H9 (cell line): Measurements from ENCODE around the gene ADGRG1. TPM values are rescaled to one million over a fixed set of nuclear protein-coding genes. Genes with fewer than 3 reads are reported as not detected.

Source experiments
- DNase-seq: peaks from one replicate; pipeline ENCODE4 v3.0.0-alpha.2; 2017
- H2AFZ ChIP-seq: one replicate; pipeline ENCODE4 v1.6.1; 2013; ENCODE audit warnings: mild to moderate bottlenecking, low read length, control low read depth, moderate library complexity
- H2AK5ac ChIP-seq: 2 replicates; pipeline ENCODE4 v1.6.1; 2013; ENCODE audit warnings: low read length, control low read depth, mixed read lengths; ENCODE audit not compliant: insufficient read length
- H2BK120ac ChIP-seq: one replicate; pipeline ENCODE4 v1.6.1; 2013; ENCODE audit warnings: low read depth, mild to moderate bottlenecking, low read length, control low read depth, inconsistent platforms; ENCODE audit not compliant: poor library complexity, severe bottlenecking
- H2BK12ac ChIP-seq: 2 replicates; pipeline ENCODE4 v1.6.1; 2013; ENCODE audit warnings: low read length, control low read depth, mixed read lengths, low read depth; ENCODE audit not compliant: insufficient read length
- H2BK15ac ChIP-seq: 2 replicates; pipeline ENCODE4 v1.6.1; 2013; ENCODE audit warnings: low read depth, low read length, control low read depth
- H2BK20ac ChIP-seq: one replicate; pipeline ENCODE4 v1.6.1; 2013; ENCODE audit warnings: low read depth, mild to moderate bottlenecking, low read length, control low read depth, inconsistent platforms; ENCODE audit not compliant: poor library complexity, severe bottlenecking
- H2BK5ac ChIP-seq: 2 replicates; pipeline ENCODE4 v1.6.1; 2013; ENCODE audit warnings: low read length, control low read depth, mixed read lengths; ENCODE audit not compliant: insufficient read length
- H3K14ac ChIP-seq: 2 replicates; pipeline ENCODE4 v1.6.1; 2013; ENCODE audit warnings: low read length, control low read depth; ENCODE audit not compliant: insufficient read depth
- H3K18ac ChIP-seq: 2 replicates; pipeline ENCODE4 v1.6.1; 2013; ENCODE audit warnings: low read depth, mild to moderate bottlenecking, mixed read lengths, low read length, control low read depth; ENCODE audit not compliant: insufficient read length
- H3K23ac ChIP-seq: 2 replicates; pipeline ENCODE4 v1.6.1; 2013; ENCODE audit warnings: low read length, control low read depth, mixed read lengths, low read depth; ENCODE audit not compliant: insufficient read length
- H3K23me2 ChIP-seq: 2 replicates; pipeline ENCODE4 v1.6.1; 2013; ENCODE audit warnings: low read depth, mild to moderate bottlenecking, mixed read lengths, low read length, control low read depth; ENCODE audit not compliant: insufficient read length, poor library complexity, severe bottlenecking
- H3K27ac ChIP-seq: 2 replicates; pipeline ENCODE4 v1.5.1; 2013; ENCODE audit warnings: low read length, control low read depth, mixed read lengths, low read depth; ENCODE audit not compliant: insufficient read length
- H3K27me3 ChIP-seq: 2 replicates; pipeline ENCODE4 v1.6.1; 2013; ENCODE audit warnings: low read length, control low read depth, inconsistent platforms; ENCODE audit not compliant: insufficient read depth
- H3K4ac ChIP-seq: 2 replicates; pipeline ENCODE4 v1.6.1; 2013; ENCODE audit warnings: low read depth, mild to moderate bottlenecking, control low read depth, inconsistent platforms, low read length, moderate library complexity
- H3K4me1 ChIP-seq: 2 replicates; pipeline ENCODE4 v1.6.1; 2013; ENCODE audit warnings: low read length, control low read depth, inconsistent platforms; ENCODE audit not compliant: insufficient read depth
- H3K4me2 ChIP-seq: 2 replicates; pipeline ENCODE4 v1.6.1; 2013; ENCODE audit warnings: low read length, control low read depth, mixed read lengths; ENCODE audit not compliant: insufficient read length, insufficient read depth
- H3K56ac ChIP-seq: 2 replicates; pipeline ENCODE4 v1.6.1; 2013; ENCODE audit warnings: low read depth, mild to moderate bottlenecking, mixed read lengths, low read length, control low read depth; ENCODE audit not compliant: insufficient read length
- H3K79me1 ChIP-seq: 2 replicates; pipeline ENCODE4 v1.6.1; 2013; ENCODE audit warnings: low read depth, mild to moderate bottlenecking, moderate library complexity, low read length, control low read depth, inconsistent platforms; ENCODE audit not compliant: insufficient read depth, poor library complexity, severe bottlenecking
- H3K79me2 ChIP-seq: 2 replicates; pipeline ENCODE4 v1.6.1; 2013; ENCODE audit warnings: low read length, control low read depth, inconsistent platforms; ENCODE audit not compliant: insufficient read depth
- H3K9ac ChIP-seq: 2 replicates; pipeline ENCODE4 v1.6.1; 2013; ENCODE audit warnings: low read length, control low read depth, mixed read lengths; ENCODE audit not compliant: insufficient read length; ENCODE audit errors: extremely low read depth
- H3K9me3 ChIP-seq: one replicate; pipeline ENCODE4 v1.6.1; 2013; ENCODE audit warnings: low read depth, low read length, inconsistent platforms; ENCODE audit not compliant: control insufficient read depth
- H3T11ph ChIP-seq: one replicate; pipeline ENCODE4 v1.6.1; 2013; ENCODE audit warnings: mild to moderate bottlenecking, low read length, control low read depth, inconsistent platforms
- H4K20me1 ChIP-seq: one replicate; pipeline ENCODE4 v1.6.1; 2013; ENCODE audit not compliant: control insufficient read depth, insufficient read length, insufficient read depth
- H4K5ac ChIP-seq: 2 replicates; pipeline ENCODE4 v1.6.1; 2013; ENCODE audit warnings: low read depth, mild to moderate bottlenecking, mixed read lengths, low read length, control low read depth; ENCODE audit not compliant: insufficient read length
- H4K8ac ChIP-seq: replicated peaks from 2 replicates; pipeline ENCODE4 v1.6.1; 2013; ENCODE audit warnings: low read length, control low read depth, mixed read lengths, low read depth; ENCODE audit not compliant: insufficient read length
- H4K91ac ChIP-seq: 2 replicates; pipeline ENCODE4 v1.6.1; 2013; ENCODE audit warnings: low read depth, mild to moderate bottlenecking, moderate library complexity, mixed read lengths, low read length, control low read depth; ENCODE audit not compliant: insufficient read length
- H3K27ac Mint-ChIP-seq, 3 experiments: 2 replicates in 2 of 3; 3 replicates in 1 of 3; pipeline ENCODE4 v1.8.0; 2020 to 2021; ENCODE audit warnings: mixed read lengths in 3 of 3, mild to moderate bottlenecking in 1 of 3, moderate library complexity in 1 of 3
- H3K27me3 Mint-ChIP-seq: 2 replicates; pipeline ENCODE4 v1.8.0; 2021; ENCODE audit warnings: low read depth, mild to moderate bottlenecking, moderate library complexity, mixed read lengths
- H3K36me3 Mint-ChIP-seq, 3 experiments: 2 replicates in 2 of 3; 3 replicates in 1 of 3; pipeline ENCODE4 v1.8.0; 2020 to 2021; ENCODE audit warnings: low read depth in 3 of 3, mixed read lengths in 3 of 3; ENCODE audit not compliant: insufficient read depth in 1 of 3
- H3K4me1 Mint-ChIP-seq, 2 experiments: 2 replicates each; pipeline ENCODE4 v1.8.0; 2020; ENCODE audit warnings: mixed read lengths in 2 of 2
- H3K4me3 Mint-ChIP-seq, 2 experiments: 2 replicates in 1 of 2; 3 replicates in 1 of 2; pipeline ENCODE4 v1.8.0; 2020 to 2021; ENCODE audit warnings: mild to moderate bottlenecking in 2 of 2, mixed read lengths in 2 of 2, moderate library complexity in 1 of 2
- H3K9me3 Mint-ChIP-seq, 2 experiments: 2 replicates in 1 of 2; 3 replicates in 1 of 2; pipeline ENCODE4 v1.8.0; 2020; ENCODE audit warnings: mild to moderate bottlenecking in 2 of 2, mixed read lengths in 2 of 2, moderate library complexity in 1 of 2
- CTCF ChIP-seq: fragments of 200-600 bp; sonication (generic); conservative IDR thresholded peaks from 3 replicates; pipeline ENCODE4 v1.8.0; 2021; ENCODE audit warnings: antibody characterized with exemption, mild to moderate bottlenecking
- WGBS: extraction: QIAGEN DNeasy Blood & Tissue Kit; methylation state at CpG from one replicate; pipeline ENCODE4 v1.1.7; 2013; ENCODE audit warnings: missing lambda C conversion rate, low lambda C conversion rate, mixed read lengths; ENCODE audit not compliant: insufficient read length; ENCODE audit errors: extremely low coverage; 5-methylcytosine and 5-hydroxymethylcytosine counted together
- total RNA-seq: library from RNA; stranded (reverse); gene quantifications from 2 replicates; pipeline ENCODE4 v1.2.1, GENCODE V29; 2021

ADGRG1 gene
- total RNA-seq, 1 experiment from 2014 or later, result 1.1 TPM

GRCh38 chr16:57593021-57593420, 35.4 kb upstream of the ADGRG1 start:
- no peak overlapping the region for H4K8ac ChIP-seq
- H2AK5ac ChIP-seq, result no peak overlapping the region
- no peaks in the 10 kb centered on the region for H3K9me3 ChIP-seq
- no peak overlapping the region for H2BK20ac ChIP-seq
- no peak overlapping the region for H2BK120ac ChIP-seq
- no peak overlapping the region for H3K4ac ChIP-seq
- H3K4me1 ChIP-seq, result no peaks in the 10 kb centered on the region
- no CpG with 5 or more reads among the region's 3 CpGs for WGBS
- Mint-ChIP-seq H3K36me3 (no peaks in the 10 kb centered on the region), H3K9me3 (peaks cover 7 to 8% of the 10 kb centered on the region in 2 experiments; a peak in 4 of 5 replicates), H3K27ac (no peak overlapping the region), H3K4me3 (no peak overlapping the region), H3K27me3 (peaks cover 47% of the 10 kb centered on the region), H3K4me1 (peaks cover 7 to 9% of the 10 kb centered on the region in 2 experiments; a peak in 2 of 4 replicates)
- H3K18ac ChIP-seq, result no peak overlapping the region
- H3K27ac ChIP-seq, result no peak overlapping the region
- H3K23ac ChIP-seq, result no peak overlapping the region
- H3K4me2 ChIP-seq, result no peak overlapping the region
- no peaks in the 10 kb centered on the region for H3K79me1 ChIP-seq
- TF ChIP-seq CTCF, result no peak
- no peaks in the 10 kb centered on the region for H3K27me3 ChIP-seq
- H4K20me1 ChIP-seq, result no peaks in the 10 kb centered on the region
- H3K79me2 ChIP-seq, result no peaks in the 10 kb centered on the region
- H4K5ac ChIP-seq, result no peak overlapping the region
- H4K91ac ChIP-seq, result no peak overlapping the region
- no peak overlapping the region for H2AFZ ChIP-seq
- H3K9ac ChIP-seq, result no peak overlapping the region
- no peak overlapping the region for H3K56ac ChIP-seq
- H2BK5ac ChIP-seq, result no peak overlapping the region
- H2BK12ac ChIP-seq, result no peak overlapping the region
- DNase-seq, result no peak
- no peaks in the 10 kb centered on the region for H3K23me2 ChIP-seq
- no peak overlapping the region for H2BK15ac ChIP-seq
- H3K14ac ChIP-seq, result no peak overlapping the region
- no peak overlapping the region for H3T11ph ChIP-seq
